Liver (tissue), 9 donors: ENCODE data around the gene USP9Y. TPM values are rescaled to one million over a fixed set of nuclear protein-coding genes. Genes with fewer than 3 reads are reported as not detected.

Experiments
- DNase-seq: peaks from one replicate; pipeline ENCODE4 v3.0.0-alpha.2; 2017; ENCODE audit warnings: low spot score
- H3K27ac ChIP-seq, 2 donors: one replicate each; pipeline ENCODE4 v1.7.0; 2013; ENCODE audit warnings: inconsistent platforms in 2 of 2, low read length in 2 of 2, control low read depth in 1 of 2, low read depth in 1 of 2, mild to moderate bottlenecking in 1 of 2
- H3K27me3 ChIP-seq, 4 donors: one replicate each; pipeline versions ENCODE4 v1.6.1 to v1.7.0; 2013; ENCODE audit warnings: low read length in 3 of 4, inconsistent platforms in 1 of 4, mild to moderate bottlenecking in 1 of 4, moderate library complexity in 1 of 4; ENCODE audit not compliant: control insufficient read depth in 4 of 4, insufficient read depth in 4 of 4
- H3K36me3 ChIP-seq, 4 donors: one replicate each; pipeline versions ENCODE4 v1.6.1 to v1.7.0; 2013; ENCODE audit warnings: low read length in 3 of 4, mild to moderate bottlenecking in 3 of 4, low read depth in 1 of 4, moderate library complexity in 1 of 4; ENCODE audit not compliant: control insufficient read depth in 4 of 4, insufficient read depth in 3 of 4
- H3K4me1 ChIP-seq, 4 donors: one replicate each; pipeline versions ENCODE4 v1.6.1 to v1.7.0; 2013; ENCODE audit warnings: low read length in 3 of 4, mild to moderate bottlenecking in 3 of 4, moderate library complexity in 1 of 4; ENCODE audit not compliant: control insufficient read depth in 4 of 4, insufficient read depth in 4 of 4
- H3K4me3 ChIP-seq, 3 donors: one replicate each; pipeline versions ENCODE4 v1.6.1 to v1.7.0; 2013; ENCODE audit warnings: low read length in 3 of 3, control low read depth in 1 of 3, low read depth in 1 of 3, mild to moderate bottlenecking in 1 of 3
- H3K9ac ChIP-seq, 2 donors: one replicate each; pipeline ENCODE4 v1.7.0; 2013; ENCODE audit warnings: low read length in 2 of 2, mild to moderate bottlenecking in 2 of 2, moderate library complexity in 2 of 2, control low read depth in 1 of 2, low read depth in 1 of 2
- H3K9me3 ChIP-seq, 4 donors: one replicate each; pipeline versions ENCODE4 v1.6.1 to v1.7.0; 2013; ENCODE audit warnings: low read length in 3 of 4; ENCODE audit not compliant: control insufficient read depth in 4 of 4
- EGR1 ChIP-seq, 2 donors: IDR thresholded peaks; 2 replicates each; pipeline ENCODE4 v1.6.1; 2016 to 2018; ENCODE audit warnings: antibody characterized with exemption in 2 of 2, low read depth in 2 of 2
- FOXA1 ChIP-seq: IDR thresholded peaks from 2 replicates; pipeline ENCODE4 v1.6.1; 2016; ENCODE audit warnings: antibody characterized with exemption
- FOXA2 ChIP-seq: IDR thresholded peaks from 2 replicates; pipeline ENCODE4 v1.6.1; 2016; ENCODE audit warnings: antibody characterized with exemption
- GABPA ChIP-seq, 2 donors: IDR thresholded peaks in 1 of 2; conservative IDR thresholded peaks in 1 of 2; 2 replicates each; pipeline ENCODE4 v1.6.1; 2016; ENCODE audit warnings: antibody characterized with exemption in 2 of 2, mild to moderate bottlenecking in 1 of 2, moderate library complexity in 1 of 2
- HNF4A ChIP-seq, 2 donors: conservative IDR thresholded peaks; 2 replicates each; pipeline ENCODE4 v1.6.1; 2016; ENCODE audit warnings: antibody characterized with exemption in 2 of 2, mild to moderate bottlenecking in 2 of 2
- HNF4G ChIP-seq: IDR thresholded peaks from 2 replicates; pipeline ENCODE4 v1.6.1; 2016; ENCODE audit warnings: antibody characterized with exemption
- JUND ChIP-seq, 2 donors: IDR thresholded peaks; 2 replicates each; pipeline ENCODE4 v1.6.1; 2016; ENCODE audit warnings: antibody characterized with exemption in 2 of 2
- RAD21 ChIP-seq, 2 donors: IDR thresholded peaks; 2 replicates each; pipeline ENCODE4 v1.6.1; 2016; ENCODE audit warnings: antibody characterized with exemption in 2 of 2, mild to moderate bottlenecking in 2 of 2
- RXRA ChIP-seq, 2 donors: IDR thresholded peaks; 2 replicates each; pipeline ENCODE4 v1.6.1; 2017 to 2018; ENCODE audit warnings: antibody characterized with exemption in 2 of 2, mild to moderate bottlenecking in 1 of 2
- SP1 ChIP-seq: IDR thresholded peaks from 2 replicates; pipeline ENCODE4 v1.6.1; 2018; ENCODE audit warnings: antibody characterized with exemption, mild to moderate bottlenecking
- TAF1 ChIP-seq: conservative IDR thresholded peaks from 2 replicates; pipeline ENCODE4 v1.6.1; 2016; ENCODE audit warnings: antibody characterized with exemption, mild to moderate bottlenecking
- WGBS: extraction: QIAGEN DNeasy Blood & Tissue Kit; methylation state at CpG from one replicate; pipeline ENCODE4 v1.1.7; 2013; 5-methylcytosine and 5-hydroxymethylcytosine counted together
- polyA plus RNA-seq, 2 donors: library from polyadenylated mRNA; stranded (reverse) in 1 of 2; unstranded in 1 of 2; fragments of 200-250 nt in 1 of 2; fragments of >200 nt in 1 of 2; fragmentation: Nextera tagmentation in 1 of 2; extraction: Ambion mirVana in 1 of 2; gene quantifications; one replicate each; pipeline versions ENCODE4 v1.2.1 to v1.2.3, GENCODE V29; 2013 to 2015
- total RNA-seq, 2 donors: library from RNA; depleted of rRNA; stranded (reverse); fragments of >200 nt; gene quantifications; one replicate each; pipeline ENCODE4 v1.2.3, GENCODE V29; 2014
- TF ChIP-seq, protein P1 (sequence below): fragments of 150-350 bp; IDR thresholded peaks from 2 replicates; pipeline ENCODE4 v1.5.1; 2017; ENCODE audit warnings: improper control_type of control experiment, low read depth, low read length; ENCODE audit not compliant: missing input control
- TF ChIP-seq, protein P2 (sequence below): IDR thresholded peaks from 2 replicates; pipeline ENCODE4 v1.6.1; 2016; ENCODE audit warnings: antibody characterized with exemption, mild to moderate bottlenecking
- TF ChIP-seq, protein P3 (sequence below): IDR thresholded peaks from 2 replicates; pipeline ENCODE4 v1.6.1; 2016; ENCODE audit warnings: antibody characterized with exemption
- TF ChIP-seq, protein P4 (sequence below): IDR thresholded peaks from 2 replicates; pipeline ENCODE4 v1.6.1; 2016; ENCODE audit warnings: antibody characterized with exemption
- donor health status: healthy.
- donor health status: healthy.
- donor health status: healthy.
- donor health status: healthy.
- donor health status: healthy.

USP9Y gene
- total and polyA plus RNA-seq, 4 donors: 3.7 to 10.1 TPM; not detected in 2

DNA sequence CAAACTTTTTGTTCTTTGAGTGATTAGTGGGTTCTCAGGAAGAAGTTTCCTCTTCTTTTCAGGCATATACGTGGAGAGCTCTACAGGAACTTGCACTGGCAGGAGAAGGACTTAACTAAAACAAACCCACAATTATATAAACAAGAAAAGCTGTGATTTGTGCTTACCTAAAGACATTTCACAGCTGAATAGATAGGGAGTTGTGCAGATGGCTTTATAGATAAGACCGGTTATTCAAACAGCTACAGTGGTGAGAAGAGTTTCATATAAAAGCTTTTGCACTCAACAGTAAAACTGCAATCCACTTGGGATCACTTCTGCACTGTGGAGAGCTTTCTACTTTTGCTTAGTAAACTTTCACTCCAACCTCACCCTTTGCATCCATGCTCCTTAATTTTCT lies 197.6 kb downstream of the USP9Y start:
- H3K4me1 ChIP-seq: no peaks in the 10 kb centered on the region
- no peak overlapping the region for H3K9ac ChIP-seq
- no peak overlapping the region for H3K27ac ChIP-seq
- H3K9me3 ChIP-seq: no peaks in the 10 kb centered on the region
- no peaks in the 10 kb centered on the region for H3K36me3 ChIP-seq
- no peak overlapping the region for H3K4me3 ChIP-seq
- WGBS: 29% methylated on average over 2 of the region's 2 CpGs
- no peaks in the 10 kb centered on the region for H3K27me3 ChIP-seq
- TF ChIP-seq RXRA (IDR thresholded peaks at IDR 0.05): no peak
- TF ChIP-seq JUND (IDR thresholded peaks at IDR 0.05): no peak
- no peak for TF ChIP-seq GABPA (IDR thresholded peaks at IDR 0.05 in 1 of 2, conservative IDR thresholded peaks at IDR 0.05 in 1 of 2)
- no peak for TF ChIP-seq HNF4G
- TF ChIP-seq, protein P1, sequence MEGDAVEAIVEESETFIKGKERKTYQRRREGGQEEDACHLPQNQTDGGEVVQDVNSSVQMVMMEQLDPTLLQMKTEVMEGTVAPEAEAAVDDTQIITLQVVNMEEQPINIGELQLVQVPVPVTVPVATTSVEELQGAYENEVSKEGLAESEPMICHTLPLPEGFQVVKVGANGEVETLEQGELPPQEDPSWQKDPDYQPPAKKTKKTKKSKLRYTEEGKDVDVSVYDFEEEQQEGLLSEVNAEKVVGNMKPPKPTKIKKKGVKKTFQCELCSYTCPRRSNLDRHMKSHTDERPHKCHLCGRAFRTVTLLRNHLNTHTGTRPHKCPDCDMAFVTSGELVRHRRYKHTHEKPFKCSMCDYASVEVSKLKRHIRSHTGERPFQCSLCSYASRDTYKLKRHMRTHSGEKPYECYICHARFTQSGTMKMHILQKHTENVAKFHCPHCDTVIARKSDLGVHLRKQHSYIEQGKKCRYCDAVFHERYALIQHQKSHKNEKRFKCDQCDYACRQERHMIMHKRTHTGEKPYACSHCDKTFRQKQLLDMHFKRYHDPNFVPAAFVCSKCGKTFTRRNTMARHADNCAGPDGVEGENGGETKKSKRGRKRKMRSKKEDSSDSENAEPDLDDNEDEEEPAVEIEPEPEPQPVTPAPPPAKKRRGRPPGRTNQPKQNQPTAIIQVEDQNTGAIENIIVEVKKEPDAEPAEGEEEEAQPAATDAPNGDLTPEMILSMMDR: no peak
- TF ChIP-seq RAD21 (IDR thresholded peaks at IDR 0.05): no peak
- TF ChIP-seq, protein P2, sequence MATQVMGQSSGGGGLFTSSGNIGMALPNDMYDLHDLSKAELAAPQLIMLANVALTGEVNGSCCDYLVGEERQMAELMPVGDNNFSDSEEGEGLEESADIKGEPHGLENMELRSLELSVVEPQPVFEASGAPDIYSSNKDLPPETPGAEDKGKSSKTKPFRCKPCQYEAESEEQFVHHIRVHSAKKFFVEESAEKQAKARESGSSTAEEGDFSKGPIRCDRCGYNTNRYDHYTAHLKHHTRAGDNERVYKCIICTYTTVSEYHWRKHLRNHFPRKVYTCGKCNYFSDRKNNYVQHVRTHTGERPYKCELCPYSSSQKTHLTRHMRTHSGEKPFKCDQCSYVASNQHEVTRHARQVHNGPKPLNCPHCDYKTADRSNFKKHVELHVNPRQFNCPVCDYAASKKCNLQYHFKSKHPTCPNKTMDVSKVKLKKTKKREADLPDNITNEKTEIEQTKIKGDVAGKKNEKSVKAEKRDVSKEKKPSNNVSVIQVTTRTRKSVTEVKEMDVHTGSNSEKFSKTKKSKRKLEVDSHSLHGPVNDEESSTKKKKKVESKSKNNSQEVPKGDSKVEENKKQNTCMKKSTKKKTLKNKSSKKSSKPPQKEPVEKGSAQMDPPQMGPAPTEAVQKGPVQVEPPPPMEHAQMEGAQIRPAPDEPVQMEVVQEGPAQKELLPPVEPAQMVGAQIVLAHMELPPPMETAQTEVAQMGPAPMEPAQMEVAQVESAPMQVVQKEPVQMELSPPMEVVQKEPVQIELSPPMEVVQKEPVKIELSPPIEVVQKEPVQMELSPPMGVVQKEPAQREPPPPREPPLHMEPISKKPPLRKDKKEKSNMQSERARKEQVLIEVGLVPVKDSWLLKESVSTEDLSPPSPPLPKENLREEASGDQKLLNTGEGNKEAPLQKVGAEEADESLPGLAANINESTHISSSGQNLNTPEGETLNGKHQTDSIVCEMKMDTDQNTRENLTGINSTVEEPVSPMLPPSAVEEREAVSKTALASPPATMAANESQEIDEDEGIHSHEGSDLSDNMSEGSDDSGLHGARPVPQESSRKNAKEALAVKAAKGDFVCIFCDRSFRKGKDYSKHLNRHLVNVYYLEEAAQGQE: no peak
- TF ChIP-seq TAF1: no peak
- TF ChIP-seq EGR1 (IDR thresholded peaks at IDR 0.05; ENCODE audit: low read depth in 2 of 2): no peak
- TF ChIP-seq, protein P3, sequence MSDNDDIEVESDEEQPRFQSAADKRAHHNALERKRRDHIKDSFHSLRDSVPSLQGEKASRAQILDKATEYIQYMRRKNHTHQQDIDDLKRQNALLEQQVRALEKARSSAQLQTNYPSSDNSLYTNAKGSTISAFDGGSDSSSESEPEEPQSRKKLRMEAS: no peak
- no peak for DNase-seq

DNA sequence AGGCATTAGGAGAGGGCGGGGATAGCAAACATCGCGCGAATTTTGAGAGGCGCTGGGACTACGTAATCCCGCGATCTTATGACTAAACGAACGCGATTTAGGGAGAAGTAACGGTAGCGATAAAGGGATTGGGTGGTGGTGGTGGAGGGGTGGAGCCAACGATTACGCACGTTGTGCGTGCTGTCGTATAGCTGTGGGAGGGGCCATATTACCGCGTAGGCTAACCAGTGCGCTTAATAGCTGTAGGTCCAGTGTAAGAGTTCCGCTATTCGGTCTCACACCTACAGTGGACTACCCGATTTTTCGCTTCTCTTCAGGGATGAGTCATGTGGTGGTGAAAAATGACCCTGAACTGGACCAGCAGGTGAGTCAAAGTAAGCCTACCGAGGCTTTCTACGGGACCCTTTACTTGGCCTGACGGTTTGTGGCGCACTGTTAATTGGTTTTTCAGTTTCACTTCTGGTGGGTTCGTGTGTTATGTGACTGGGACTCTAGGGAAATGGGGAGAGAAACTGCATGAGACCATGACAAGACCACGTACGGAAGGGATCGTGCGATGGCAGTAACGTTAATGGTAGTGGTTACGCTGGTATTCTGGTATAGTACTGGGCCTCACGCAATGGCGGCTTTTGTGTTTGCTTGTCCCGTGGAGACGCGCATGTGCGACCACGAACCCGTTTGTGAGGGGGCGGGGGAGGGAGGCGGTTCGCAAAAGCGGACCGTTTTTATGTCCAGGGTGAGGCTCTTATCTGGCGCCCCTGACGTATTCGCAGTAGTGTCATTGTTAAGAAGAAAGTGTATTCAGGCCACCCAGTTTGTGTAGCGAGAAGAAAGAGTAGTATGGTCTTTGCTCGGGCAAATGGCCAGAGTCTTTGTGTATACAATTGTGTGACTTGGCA lies 203.8 kb downstream of the USP9Y start, which contains the start of gene DDX3Y:
Gene DDX3Y (plus strand): TSS at position 251 of the 899 bp plus-strand sequence. CDS start 69 bp downstream, at position 320.
- Histone ChIP-seq H3K27me3 (no peaks in the 10 kb centered on the region), H3K9me3 (no peaks in the 10 kb centered on the region), H3K4me1 (no peaks in the 10 kb centered on the region), H3K36me3 (no peaks in the 10 kb centered on the region), H3K9ac (peak within 1 kb of the TSS in 1 of 2 donors; percentile 99), H3K4me3 (peak within 1 kb of the TSS in 2 of 3 donors; percentile 65), H3K27ac (peak within 1 kb of the TSS in 1 of 2 donors; percentile 90)
- WGBS: under 1% methylated on average over 54 of the region's 54 CpGs
- peak; percentile 79 for DNase-seq
- TF ChIP-seq RXRA (IDR thresholded peaks at IDR 0.05): no peak
- no peak for TF ChIP-seq GABPA (IDR thresholded peaks at IDR 0.05 in 1 of 2, conservative IDR thresholded peaks at IDR 0.05 in 1 of 2)
- TF ChIP-seq HNF4A (conservative IDR thresholded peaks at IDR 0.05): no peak
- TF ChIP-seq, protein P2: no peak
- TF ChIP-seq FOXA2: no peak
- TF ChIP-seq, protein P4, sequence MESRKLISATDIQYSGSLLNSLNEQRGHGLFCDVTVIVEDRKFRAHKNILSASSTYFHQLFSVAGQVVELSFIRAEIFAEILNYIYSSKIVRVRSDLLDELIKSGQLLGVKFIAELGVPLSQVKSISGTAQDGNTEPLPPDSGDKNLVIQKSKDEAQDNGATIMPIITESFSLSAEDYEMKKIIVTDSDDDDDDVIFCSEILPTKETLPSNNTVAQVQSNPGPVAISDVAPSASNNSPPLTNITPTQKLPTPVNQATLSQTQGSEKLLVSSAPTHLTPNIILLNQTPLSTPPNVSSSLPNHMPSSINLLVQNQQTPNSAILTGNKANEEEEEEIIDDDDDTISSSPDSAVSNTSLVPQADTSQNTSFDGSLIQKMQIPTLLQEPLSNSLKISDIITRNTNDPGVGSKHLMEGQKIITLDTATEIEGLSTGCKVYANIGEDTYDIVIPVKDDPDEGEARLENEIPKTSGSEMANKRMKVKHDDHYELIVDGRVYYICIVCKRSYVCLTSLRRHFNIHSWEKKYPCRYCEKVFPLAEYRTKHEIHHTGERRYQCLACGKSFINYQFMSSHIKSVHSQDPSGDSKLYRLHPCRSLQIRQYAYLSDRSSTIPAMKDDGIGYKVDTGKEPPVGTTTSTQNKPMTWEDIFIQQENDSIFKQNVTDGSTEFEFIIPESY: no peak
- TF ChIP-seq RAD21 (IDR thresholded peaks at IDR 0.05): no peak
- no peak for TF ChIP-seq TAF1
- TF ChIP-seq SP1: no peak
- TF ChIP-seq, protein P1: no peak
- TF ChIP-seq EGR1 (IDR thresholded peaks at IDR 0.05; ENCODE audit: low read depth in 2 of 2): no peak
- TF ChIP-seq FOXA1: no peak
- no peak for TF ChIP-seq JUND (IDR thresholded peaks at IDR 0.05)
- TF ChIP-seq, protein P3: no peak
